Mucosa of rectum (tissue), 2 donors: Measurements from ENCODE around the gene GCKR.

ENCODE experiments used
- H3K27ac ChIP-seq, 2 donors: one replicate each; pipeline ENCODE4 v1.7.0; 2013; ENCODE audit warnings: inconsistent platforms in 2 of 2, low read depth in 2 of 2, low read length in 2 of 2
- H3K27me3 ChIP-seq, 2 donors: one replicate each; pipeline ENCODE4 v1.7.0; 2013; ENCODE audit warnings: low read length in 2 of 2; ENCODE audit not compliant: control insufficient read depth in 2 of 2, insufficient read depth in 2 of 2
- H3K36me3 ChIP-seq, 2 donors: one replicate each; pipeline ENCODE4 v1.7.0; 2013; ENCODE audit warnings: low read length in 2 of 2; ENCODE audit not compliant: control insufficient read depth in 2 of 2, insufficient read depth in 2 of 2
- H3K4me1 ChIP-seq, 2 donors: one replicate each; pipeline ENCODE4 v1.7.0; 2013; ENCODE audit warnings: low read length in 2 of 2, mild to moderate bottlenecking in 1 of 2; ENCODE audit not compliant: control insufficient read depth in 2 of 2, insufficient read depth in 2 of 2
- H3K4me3 ChIP-seq, 2 donors: one replicate each; pipeline ENCODE4 v1.7.0; 2013; ENCODE audit warnings: low read length in 2 of 2
- H3K9ac ChIP-seq, 2 donors: one replicate each; pipeline ENCODE4 v1.7.0; 2013; ENCODE audit warnings: low read length in 2 of 2, low read depth in 1 of 2, mild to moderate bottlenecking in 1 of 2
- H3K9me3 ChIP-seq, 2 donors: one replicate each; pipeline ENCODE4 v1.7.0; 2013; ENCODE audit warnings: low read length in 2 of 2; ENCODE audit not compliant: control insufficient read depth in 2 of 2
- donor health status: healthy.
- donor health status: Normal muscosa, but diverticular disease.

The GCKR gene

GRCh38 chr2:27492557-27492956, 4.1 kb upstream of the GCKR start:
- Histone ChIP-seq H3K4me3 (no peak overlapping the region), H3K9ac (no peak overlapping the region), H3K27ac (no peak overlapping the region), H3K36me3 (no peaks in the 10 kb centered on the region), H3K27me3 (peaks cover 13 to 24% of the 10 kb centered on the region in 2 donors), H3K9me3 (no peaks in the 10 kb centered on the region), H3K4me1 (peaks cover 8 to 10% of the 10 kb centered on the region in 2 donors)

- Histone ChIP-seq H3K9me3 (no peaks in the 10 kb centered on the region), H3K27me3 (peaks cover 13 to 24% of the 10 kb centered on the region in 2 donors), H3K27ac (no peak overlapping the region), H3K4me1 (peaks cover 8 to 9% of the 10 kb centered on the region in 2 donors), H3K36me3 (no peaks in the 10 kb centered on the region), H3K4me3 (no peak overlapping the region), H3K9ac (no peak overlapping the region)
These were observed 2.7 kb upstream of the GCKR start for GRCh38 chr2:27493948-27494283.

GRCh38 chr2:27494284-27494943, 2.2 kb upstream of the GCKR start:
- Histone ChIP-seq H3K9me3 (no peaks in the 10 kb centered on the region), H3K27me3 (peaks cover 13 to 24% of the 10 kb centered on the region in 2 donors), H3K36me3 (no peaks in the 10 kb centered on the region), H3K9ac (peak overlapping the region in 1 of 2 donors; percentile 52), H3K4me3 (peak overlapping the region; percentile 45 to 51), H3K4me1 (peaks cover 3 to 4% of the 10 kb centered on the region in 2 donors), H3K27ac (no peak overlapping the region)

GRCh38 chr2:27494944-27495554, 1.6 kb upstream of the GCKR start, which contains the start of gene FNDC4:
Gene FNDC4, minus strand, starts transcription at chr2:27495200. Its CDS starts 521 bp downstream, at chr2:27494679.
- Histone ChIP-seq H3K36me3 (no peaks in the 10 kb centered on the region), H3K9ac (peak within 1 kb of the TSS in 1 of 2 donors; percentile 52), H3K4me3 (peak within 1 kb of the TSS; percentile 45 to 51), H3K4me1 (peaks cover 3% of the 10 kb centered on the region in 2 donors), H3K9me3 (no peaks in the 10 kb centered on the region), H3K27me3 (peaks cover 13 to 24% of the 10 kb centered on the region in 2 donors), H3K27ac (no peak within 1 kb of the TSS)

- no peaks in the 10 kb centered on the region for H3K36me3 ChIP-seq
- H3K27ac ChIP-seq, result no peak overlapping the region
- H3K4me1 ChIP-seq, result peaks cover 3% of the 10 kb centered on the region in 2 donors
- H3K9me3 ChIP-seq, result no peaks in the 10 kb centered on the region
- no peak overlapping the region for H3K4me3 ChIP-seq
- no peak overlapping the region for H3K9ac ChIP-seq
- H3K27me3 ChIP-seq, result peaks cover 13 to 24% of the 10 kb centered on the region in 2 donors
These were observed 741 bp upstream of the GCKR start for GRCh38 chr2:27495840-27496356.

GRCh38 chr2:27497288-27497627, 619 bp downstream of the GCKR start:
- Histone ChIP-seq H3K27me3 (peaks cover 13 to 24% of the 10 kb centered on the region in 2 donors), H3K9ac (no peak overlapping the region), H3K4me1 (peaks cover 3% of the 10 kb centered on the region in 2 donors)

GRCh38 chr2:27498975-27499374, 2.3 kb downstream of the GCKR start:
- Histone ChIP-seq H3K4me3 (no peak overlapping the region), H3K27ac (no peak overlapping the region), H3K4me1 (peaks cover 3% of the 10 kb centered on the region in 2 donors), H3K9me3 (no peaks in the 10 kb centered on the region), H3K27me3 (peaks cover 13 to 26% of the 10 kb centered on the region in 2 donors), H3K36me3 (no peaks in the 10 kb centered on the region), H3K9ac (no peak overlapping the region)

More at GRCh38 chr2:27497288-27497627, 619 bp downstream of the GCKR start:
- H3K9me3 ChIP-seq, result no peaks in the 10 kb centered on the region
- H3K4me3 ChIP-seq, result no peak overlapping the region
- H3K36me3 ChIP-seq, result no peaks in the 10 kb centered on the region
- no peak overlapping the region for H3K27ac ChIP-seq

GRCh38 chr2:27501042-27501441, 4.4 kb downstream of the GCKR start:
- no peak overlapping the region for H3K4me3 ChIP-seq
- H3K27me3 ChIP-seq, result peaks cover 3 to 12% of the 10 kb centered on the region in 2 donors
- H3K27ac ChIP-seq, result no peak overlapping the region
- H3K36me3 ChIP-seq, result no peaks in the 10 kb centered on the region
- no peaks in the 10 kb centered on the region for H3K9me3 ChIP-seq
- H3K4me1 ChIP-seq, result peaks cover 0 to 3% of the 10 kb centered on the region in 2 donors
- H3K9ac ChIP-seq, result no peak overlapping the region

- no peaks in the 10 kb centered on the region for H3K36me3 ChIP-seq
- no peaks in the 10 kb centered on the region for H3K9me3 ChIP-seq
- H3K4me1 ChIP-seq, result no peaks in the 10 kb centered on the region
- peaks cover under 1 to 3% of the 10 kb centered on the region in 2 donors for H3K27me3 ChIP-seq
- H3K9ac ChIP-seq, result no peak overlapping the region
- no peak overlapping the region for H3K27ac ChIP-seq
- no peak overlapping the region for H3K4me3 ChIP-seq
These were observed 5.5 kb downstream of the GCKR start for GRCh38 chr2:27502142-27502541.

GRCh38 chr2:27506587-27506986, 9.9 kb downstream of the GCKR start:
- Histone ChIP-seq H3K9ac (no peak overlapping the region), H3K27me3 (peaks cover 0 to 3% of the 10 kb centered on the region in 2 donors), H3K9me3 (no peaks in the 10 kb centered on the region), H3K36me3 (no peaks in the 10 kb centered on the region), H3K27ac (no peak overlapping the region), H3K4me3 (no peak overlapping the region), H3K4me1 (no peaks in the 10 kb centered on the region)
